HEK293 (cell line): ENCODE results near the gene LPCAT2.

Experiments used
- PRDM1 ChIP-seq: fragments of 450-650 bp; formaldehyde crosslinking; IDR thresholded peaks from 2 replicates; pipeline ENCODE4; 2016; ENCODE audit warnings: missing biosample characterization, missing genetic modification characterization
- ZNF274 ChIP-seq, 2 experiments: fragments of 200-500 bp in 1 of 2; fragments of 450-650 bp in 1 of 2; sonication (Bioruptor generic) in 1 of 2; formaldehyde crosslinking in 1 of 2; IDR thresholded peaks; 2 replicates each; pipeline versions ENCODE4 v1.5.1 to v1.6.1; 2014 to 2016; ENCODE audit warnings: borderline replicate concordance in 1 of 2, inconsistent platforms in 1 of 2, low read length in 1 of 2, missing biosample characterization in 1 of 2, missing genetic modification characterization in 1 of 2
- ZNF830 ChIP-seq: fragments of 450-650 bp; IDR thresholded peaks from 2 replicates; pipeline ENCODE4 v1.5.0; 2018; ENCODE audit warnings: missing biosample characterization, missing genetic modification characterization, low read depth, mild to moderate bottlenecking, moderate library complexity
- TF ChIP-seq, protein P1 (sequence below): fragments of 450-650 bp; formaldehyde crosslinking; IDR thresholded peaks from 2 replicates; pipeline ENCODE4 v1.5.1; 2016; ENCODE audit warnings: missing biosample characterization, missing genetic modification characterization

DNA sequence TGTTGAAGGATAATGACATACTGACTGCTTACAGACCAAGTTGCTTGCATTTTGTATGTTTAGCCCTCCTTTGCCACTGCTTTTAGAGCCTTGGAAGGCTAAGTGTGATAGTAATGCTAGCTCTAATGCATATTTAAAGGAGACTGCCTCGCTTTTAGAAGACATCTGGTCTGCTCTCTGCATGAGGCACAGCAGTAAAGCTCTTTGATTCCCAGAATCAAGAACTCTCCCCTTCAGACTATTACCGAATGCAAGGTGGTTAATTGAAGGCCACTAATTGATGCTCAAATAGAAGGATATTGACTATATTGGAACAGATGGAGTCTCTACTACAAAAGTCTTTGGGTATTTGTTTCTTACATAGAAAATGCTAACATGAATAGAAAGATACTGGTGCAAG is 76.8 kb downstream of the LPCAT2 start:
- TF ChIP-seq, protein P1, sequence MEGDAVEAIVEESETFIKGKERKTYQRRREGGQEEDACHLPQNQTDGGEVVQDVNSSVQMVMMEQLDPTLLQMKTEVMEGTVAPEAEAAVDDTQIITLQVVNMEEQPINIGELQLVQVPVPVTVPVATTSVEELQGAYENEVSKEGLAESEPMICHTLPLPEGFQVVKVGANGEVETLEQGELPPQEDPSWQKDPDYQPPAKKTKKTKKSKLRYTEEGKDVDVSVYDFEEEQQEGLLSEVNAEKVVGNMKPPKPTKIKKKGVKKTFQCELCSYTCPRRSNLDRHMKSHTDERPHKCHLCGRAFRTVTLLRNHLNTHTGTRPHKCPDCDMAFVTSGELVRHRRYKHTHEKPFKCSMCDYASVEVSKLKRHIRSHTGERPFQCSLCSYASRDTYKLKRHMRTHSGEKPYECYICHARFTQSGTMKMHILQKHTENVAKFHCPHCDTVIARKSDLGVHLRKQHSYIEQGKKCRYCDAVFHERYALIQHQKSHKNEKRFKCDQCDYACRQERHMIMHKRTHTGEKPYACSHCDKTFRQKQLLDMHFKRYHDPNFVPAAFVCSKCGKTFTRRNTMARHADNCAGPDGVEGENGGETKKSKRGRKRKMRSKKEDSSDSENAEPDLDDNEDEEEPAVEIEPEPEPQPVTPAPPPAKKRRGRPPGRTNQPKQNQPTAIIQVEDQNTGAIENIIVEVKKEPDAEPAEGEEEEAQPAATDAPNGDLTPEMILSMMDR (tag by site-specific recombination) = no peak
- no peak for TF ChIP-seq ZNF830 (tag by site-specific recombination)
- TF ChIP-seq ZNF274 (IDR thresholded peaks at IDR 0.05; ENCODE audit: low read length) = no peak
- TF ChIP-seq ZNF274 (tag by site-specific recombination; IDR thresholded peaks at IDR 0.05; ENCODE audit: borderline replicate concordance) = no peak
- TF ChIP-seq PRDM1 (tag by site-specific recombination) = no peak
